A549 (cell line): Measurements from ENCODE around the gene BBS9. TPM values are rescaled to one million over a fixed set of nuclear protein-coding genes. Genes with fewer than 3 reads are reported as not detected.

ENCODE experiments used
- ATAC-seq, 2 experiments: fragments of 200-7000 bp in 1 of 2; fragments of >200 bp in 1 of 2; cut with Nextera tagmentation in 1 of 2; cut with Tn5 transposase in 1 of 2; 3 replicates each; pipeline versions ENCODE4 v1.8.0 to v1.9.1; 2018 to 2020; ENCODE audit warnings: mild to moderate bottlenecking in 1 of 2, moderate library complexity in 1 of 2
- CTCF ChIA-PET: fragments of 300-600 bp; sonication (Branson Sonifier 250); formaldehyde crosslinking; extraction: SDS; loops from one replicate; lab custom pipeline; 2021; ENCODE audit warnings: antibody characterized with exemption, inconsistent platforms; lab: Yijun Ruan, JAX
- POLR2A ChIA-PET: fragments of 350-600 bp; formaldehyde crosslinking; extraction: SDS; loops from one replicate; lab custom pipeline; 2021; ENCODE audit warnings: antibody characterized with exemption, inconsistent platforms; lab: Yijun Ruan, JAX
- DNase-seq, 2 experiments: peaks; one replicate each; pipeline versions ENCODE4 v3.0.0 to v3.0.0-alpha.2; 2011 to 2016; ENCODE audit warnings: low read depth in 1 of 2, low spot score in 1 of 2
- FAIRE-seq: peaks from 2 replicates; lab custom pipeline; 2011; peaks lifted over from hg19 to GRCh38; lab: Jason Lieb, UNC
- H3K27ac ChIP-seq, 2 experiments: fragments of >200 bp; sonication (Bioruptor Twin); formaldehyde crosslinking; 3 replicates each; pipeline ENCODE4 v1.5.1; 2016 to 2017
- H3K4me1 ChIP-seq: fragments of >200 bp; sonication (Bioruptor Twin); formaldehyde crosslinking; 3 replicates; pipeline ENCODE4 v1.6.1; 2016
- H3K4me2 ChIP-seq: fragments of >200 bp; sonication (Bioruptor Twin); formaldehyde crosslinking; 3 replicates; pipeline ENCODE4 v1.6.1; 2016
- H3K4me3 ChIP-seq: fragments of >200 bp; sonication (Bioruptor Twin); formaldehyde crosslinking; 3 replicates; pipeline ENCODE4 v1.5.1; 2016
- H3K9me3 ChIP-seq: fragments of >200 bp; sonication (Bioruptor Twin); formaldehyde crosslinking; 3 replicates; pipeline ENCODE4 v1.6.1; 2016
- ATOH8 ChIP-seq: fragments of 250-450 bp; sonication (Bioruptor Pico); IDR thresholded peaks from 2 replicates; pipeline ENCODE4 v1.5.0; 2020; ENCODE audit warnings: low read depth, mild to moderate bottlenecking, moderate library complexity
- BCL3 ChIP-seq: fragments of >200 bp; sonication (Bioruptor Twin); formaldehyde crosslinking; IDR thresholded peaks from 3 replicates; pipeline ENCODE4 v1.6.1; 2016
- BHLHE40 ChIP-seq: IDR thresholded peaks from 2 replicates; pipeline ENCODE4 v1.6.1; 2012; ENCODE audit warnings: low read depth, low read length, inconsistent platforms
- CHD2 ChIP-seq: fragments of 150-350 bp; IDR thresholded peaks from 2 replicates; pipeline ENCODE4 v1.6.1; 2014; ENCODE audit warnings: low read length; ENCODE audit not compliant: partially characterized antibody
- CTCF ChIP-seq: fragments of >200 bp; sonication (Bioruptor Twin); formaldehyde crosslinking; IDR thresholded peaks from 3 replicates; pipeline ENCODE4 v1.5.1; 2016
- E2F6 ChIP-seq: IDR thresholded peaks from 2 replicates; pipeline ENCODE4 v1.6.1; 2012; ENCODE audit warnings: low read depth, borderline replicate concordance
- EHMT2 ChIP-seq: fragments of 200-600 bp; sonication (generic); IDR thresholded peaks from 2 replicates; pipeline ENCODE4 v1.6.1; 2016; ENCODE audit warnings: antibody characterized with exemption, low read depth, mild to moderate bottlenecking, moderate library complexity
- FOXS1 ChIP-seq: fragments of 250-450 bp; sonication (Bioruptor Pico); IDR thresholded peaks from 2 replicates; pipeline ENCODE4 v1.5.0; 2020; ENCODE audit warnings: mild to moderate bottlenecking, moderate library complexity
- HES2 ChIP-seq: fragments of >200 bp; sonication (Bioruptor Twin); formaldehyde crosslinking; IDR thresholded peaks from 2 replicates; pipeline ENCODE4 v1.6.1; 2016
- HEYL ChIP-seq: fragments of 250-450 bp; sonication (Bioruptor Pico); IDR thresholded peaks from 2 replicates; pipeline ENCODE4 v1.8.0; 2021; ENCODE audit warnings: mild to moderate bottlenecking, moderate library complexity
- HMGXB4 ChIP-seq: fragments of 250-450 bp; sonication (Bioruptor Pico); IDR thresholded peaks from 2 replicates; pipeline ENCODE4 v1.5.0; 2021; ENCODE audit warnings: mild to moderate bottlenecking, moderate library complexity, borderline replicate concordance
- HOXA7 ChIP-seq: fragments of 250-450 bp; sonication (Bioruptor Pico); IDR thresholded peaks from 2 replicates; pipeline ENCODE4 v1.5.0; 2020; ENCODE audit warnings: mild to moderate bottlenecking, moderate library complexity
- MAFK ChIP-seq: fragments of 450-650 bp; IDR thresholded peaks from 2 replicates; pipeline ENCODE4 v1.6.1; 2014; ENCODE audit not compliant: partially characterized antibody
- MAX ChIP-seq: IDR thresholded peaks from 2 replicates; pipeline ENCODE4 v1.6.1; 2012
- NR3C1 ChIP-seq: fragments of >200 bp; sonication (Bioruptor Twin); formaldehyde crosslinking; IDR thresholded peaks from 3 replicates; pipeline ENCODE4 v1.6.1; 2017
- POLR2AphosphoS2 ChIP-seq: conservative IDR thresholded peaks from 2 replicates; pipeline ENCODE4 v1.6.1; 2012; ENCODE audit warnings: low read length, improper control_type of control experiment, inconsistent platforms
- REST ChIP-seq: fragments of 200-600 bp; sonication (generic); IDR thresholded peaks from 2 replicates; pipeline ENCODE4 v1.6.1; 2016; ENCODE audit warnings: antibody characterized with exemption, mild to moderate bottlenecking, moderate library complexity
- SMC3 ChIP-seq: fragments of >200 bp; sonication (Bioruptor Twin); formaldehyde crosslinking; IDR thresholded peaks from 3 replicates; pipeline ENCODE4 v1.6.1; 2018; ENCODE audit warnings: inconsistent platforms
- USF2 ChIP-seq: fragments of 450-650 bp; IDR thresholded peaks from 2 replicates; pipeline ENCODE4 v1.6.1; 2014; ENCODE audit warnings: antibody characterized with exemption
- ZNF302 ChIP-seq: fragments of 250-450 bp; sonication (Bioruptor Pico); IDR thresholded peaks from 2 replicates; pipeline ENCODE4 v1.9.0; 2021; ENCODE audit warnings: inconsistent platforms, mild to moderate bottlenecking, moderate library complexity
- ZSCAN20 ChIP-seq: fragments of 250-450 bp; sonication (Bioruptor Pico); IDR thresholded peaks from 2 replicates; pipeline ENCODE4 v1.8.0; 2022; ENCODE audit warnings: mild to moderate bottlenecking, moderate library complexity
- WGBS: methylation state at CpG from one replicate; pipeline ENCODE4 v1.1.6; 2017; ENCODE audit errors: missing lambda C conversion rate; 5-methylcytosine and 5-hydroxymethylcytosine counted together
- polyA plus RNA-seq, 4 experiments: library from polyadenylated mRNA; depleted of rRNA in 3 of 4; stranded (reverse); fragments of >200 nt; fragmentation: RNase III in 1 of 4; extraction: RNeasy Plus Mini Kit Qiagen cat#74134 plus additional on column Dnase treatment in 1 of 4; gene quantifications; 2 replicates in 3 of 4; 3 replicates in 1 of 4; pipeline ENCODE4 v1.2.3, GENCODE V29; 2011 to 2017

Gene BBS9
- polyA plus RNA-seq, 2 of the 4 experiments (the other 2 are of a cell fraction), result 8.3 to 9.1 TPM

GRCh38 chr7:33559324-33559710 is 430.0 kb downstream of the BBS9 start:
- CTCF ChIA-PET, result no interaction called here
- FAIRE-seq (no peak), ATAC-seq (no peak), DNase-seq (no peak)
- WGBS, result 50% methylated on average over 6 of the region's 6 CpGs
- H3K4me2 ChIP-seq, result no peak overlapping the region
- no peak overlapping the region for H3K27ac ChIP-seq
- TF ChIP-seq EHMT2 (no peak), E2F6 (no peak), REST (no peak), MAFK (no peak), HES2 (no peak), CTCF (no peak), MAX (no peak), HOXA7 (CRISPR knock-in tag) (no peak), FOXS1 (CRISPR knock-in tag) (no peak)
- H3K4me1 ChIP-seq, result no peaks in the 10 kb centered on the region
- no peak overlapping the region for H3K4me3 ChIP-seq
- POLR2A ChIA-PET, result no interaction called here
- no peaks in the 10 kb centered on the region for H3K9me3 ChIP-seq

GRCh38 chr7:33562996-33563395 is 433.6 kb downstream of the BBS9 start:
- ChIA-PET POLR2A (no interaction called here), CTCF (interaction anchor here (0.9 kb wide), 1 partner anchor 66 kb away, joined by 3 read pairs; no protein-coding TSS in a partner anchor)
- H3K4me2 ChIP-seq, result no peak overlapping the region
- H3K4me3 ChIP-seq, result no peak overlapping the region
- H3K27ac ChIP-seq, result no peak overlapping the region
- DNase-seq (no peak), ATAC-seq (no peak), FAIRE-seq (no peak)
- TF ChIP-seq HMGXB4 (CRISPR knock-in tag), result no peak
- no peaks in the 10 kb centered on the region for H3K9me3 ChIP-seq
- no peaks in the 10 kb centered on the region for H3K4me1 ChIP-seq

GRCh38 chr7:33563651-33564050 is 434.3 kb downstream of the BBS9 start:
- POLR2A ChIA-PET, result no interaction called here
- DNase-seq (no peak), FAIRE-seq (no peak), ATAC-seq (no peak)
- Histone ChIP-seq H3K4me2 (no peak overlapping the region), H3K4me3 (no peak overlapping the region), H3K27ac (no peak overlapping the region), H3K9me3 (no peaks in the 10 kb centered on the region), H3K4me1 (no peaks in the 10 kb centered on the region)
- 80% methylated on average over 7 of the region's 7 CpGs for WGBS
- CTCF ChIA-PET, result interaction anchor here (0.9 kb wide), 1 partner anchor 66 kb away, joined by 3 read pairs; no protein-coding TSS in a partner anchor
- TF ChIP-seq BHLHE40 (no peak), ATOH8 (CRISPR knock-in tag) (no peak), USF2 (no peak), NR3C1 (no peak), POLR2AphosphoS2 (no peak), ZNF302 (CRISPR knock-in tag) (no peak), CHD2 (no peak), HEYL (CRISPR knock-in tag) (no peak), ZSCAN20 (CRISPR knock-in tag) (no peak), SMC3 (no peak), MAX (no peak), BCL3 (no peak)
